GM10248 (cell line): Measurements from ENCODE around the gene WASF1.

Source experiments
- CTCF ChIA-PET: fragments of 300-600 bp; sonication (Branson Sonifier 250); formaldehyde crosslinking; extraction: SDS; loops from one replicate; lab custom pipeline; 2021; ENCODE audit warnings: antibody characterized with exemption; lab: Yijun Ruan, JAX
- POLR2A ChIA-PET: fragments of 350-650 bp; sonication (Branson Sonifier 250); formaldehyde crosslinking; extraction: SDS; loops from one replicate; lab custom pipeline; 2020; ENCODE audit warnings: antibody characterized with exemption; lab: Yijun Ruan, JAX
- DNase-seq: peaks from one replicate; pipeline ENCODE4 v3.0.0; 2012; ENCODE audit errors: extremely low spot score
- CTCF ChIP-seq: IDR thresholded peaks from 2 replicates; pipeline ENCODE4 v1.5.1; 2012; ENCODE audit warnings: mild to moderate bottlenecking, low read depth; ENCODE audit errors: extremely low read depth, missing control alignments, control extremely low read depth

Gene WASF1

DNA sequence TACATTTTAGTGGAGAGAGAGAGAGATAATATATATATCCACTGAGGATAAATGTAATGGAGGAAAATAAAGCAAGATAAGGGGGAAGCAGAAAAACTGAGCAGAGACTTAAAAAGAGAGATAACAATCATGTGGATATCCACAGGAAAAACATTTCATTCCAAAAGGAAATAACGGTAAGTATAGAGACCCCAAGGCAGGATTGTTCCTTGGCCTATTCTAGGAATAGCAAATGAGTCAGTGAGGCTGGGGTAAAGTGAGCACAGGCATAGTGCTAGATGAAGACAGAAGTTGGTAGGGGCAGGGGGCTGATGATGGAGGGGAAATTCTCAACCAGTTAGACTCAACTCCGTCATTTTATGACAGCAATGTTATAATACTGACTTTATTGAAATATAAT is 12.0 kb upstream of the WASF1 start:
- POLR2A ChIA-PET: no interaction called here
- no peak for DNase-seq
- CTCF ChIA-PET: no interaction called here
- TF ChIP-seq CTCF: no peak

DNA sequence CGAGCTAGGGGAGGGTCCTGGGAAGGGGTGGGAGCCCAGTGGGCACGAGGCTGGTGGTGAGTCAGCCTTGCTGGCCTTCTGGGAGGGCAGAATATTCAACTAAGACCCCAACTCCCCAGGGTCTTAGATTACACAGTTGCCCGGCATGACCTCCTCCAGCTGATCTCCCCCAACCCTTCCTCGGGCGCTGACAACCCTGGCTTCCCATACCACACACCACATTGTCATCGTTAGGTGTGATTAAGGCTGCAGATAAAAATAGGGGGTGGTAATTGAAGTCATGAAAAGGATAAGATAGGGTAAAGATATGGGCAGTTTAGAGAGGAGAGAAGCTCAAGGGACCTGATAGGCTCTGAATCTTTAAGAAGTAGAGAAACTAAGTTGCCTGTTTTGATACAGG is 11.3 kb upstream of the WASF1 start:
- DNase-seq: no peak
- TF ChIP-seq CTCF: no peak
- ChIA-PET POLR2A (no interaction called here), CTCF (no interaction called here)

- POLR2A ChIA-PET: no interaction called here
- CTCF ChIA-PET: interaction anchor here (1.5 to 2.1 kb wide), 3 partner anchors 9 to 10 kb away, joined by 5 to 6 read pairs (median 6); partner anchors contain the start of gene CDC40
- DNase-seq: no peak
- no peak for TF ChIP-seq CTCF
Measured at GRCh38 chr6:110188791-110189190, 9.3 kb upstream of the WASF1 start.

DNA sequence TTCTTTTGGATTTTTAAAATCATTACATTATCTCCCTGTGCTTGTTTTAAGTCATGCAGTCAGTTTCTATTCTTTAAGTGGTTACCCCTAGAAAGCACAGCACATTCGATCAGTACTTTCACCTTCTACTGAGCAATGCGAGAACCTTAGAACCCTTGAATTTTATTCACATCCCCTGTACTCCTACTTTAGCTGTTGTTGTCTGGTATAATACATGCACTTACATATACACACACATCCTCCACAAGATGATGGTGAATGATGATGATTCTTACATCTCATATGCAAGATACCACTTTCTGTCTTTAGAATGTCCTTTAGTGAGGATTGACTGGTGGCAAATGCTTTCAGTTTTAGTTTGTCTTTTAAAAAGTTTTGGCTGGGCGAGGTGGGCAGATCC is 6.4 kb upstream of the WASF1 start:
- DNase-seq: peak; percentile 35
- ChIA-PET POLR2A (no interaction called here), CTCF (interaction anchor here (0.8 to 1.3 kb wide), 4 partner anchors 11 to 60 kb away, joined by 3 to 6 read pairs (median 4); no protein-coding TSS in a partner anchor)
- no peak for TF ChIP-seq CTCF

GRCh38 chr6:110183292-110183885 is 3.9 kb upstream of the WASF1 start:
- TF ChIP-seq CTCF: no peak
- CTCF ChIA-PET: interaction anchor here (1.7 to 2.7 kb wide), 2 partner anchors 23 to 43 kb away, joined by 3 to 10 read pairs; no protein-coding TSS in a partner anchor
- POLR2A ChIA-PET: no interaction called here
- no peak for DNase-seq

GRCh38 chr6:110181131-110182030 is 1.9 kb upstream of the WASF1 start:
- POLR2A ChIA-PET: no interaction called here
- CTCF ChIA-PET: interaction anchor here (1.1 to 2.7 kb wide), 3 partner anchors 17 to 25 kb away, joined by 3 to 10 read pairs (median 9); no protein-coding TSS in a partner anchor
- no peak for DNase-seq
- no peak for TF ChIP-seq CTCF
